Measurements from ENCODE around the gene CILP. TPM values are rescaled to one million over a fixed set of nuclear protein-coding genes. Genes with fewer than 3 reads are reported as not detected.

The CILP gene
- polyA plus RNA-seq, 3 donors: 0.13 TPM; not detected in 2

DNA sequence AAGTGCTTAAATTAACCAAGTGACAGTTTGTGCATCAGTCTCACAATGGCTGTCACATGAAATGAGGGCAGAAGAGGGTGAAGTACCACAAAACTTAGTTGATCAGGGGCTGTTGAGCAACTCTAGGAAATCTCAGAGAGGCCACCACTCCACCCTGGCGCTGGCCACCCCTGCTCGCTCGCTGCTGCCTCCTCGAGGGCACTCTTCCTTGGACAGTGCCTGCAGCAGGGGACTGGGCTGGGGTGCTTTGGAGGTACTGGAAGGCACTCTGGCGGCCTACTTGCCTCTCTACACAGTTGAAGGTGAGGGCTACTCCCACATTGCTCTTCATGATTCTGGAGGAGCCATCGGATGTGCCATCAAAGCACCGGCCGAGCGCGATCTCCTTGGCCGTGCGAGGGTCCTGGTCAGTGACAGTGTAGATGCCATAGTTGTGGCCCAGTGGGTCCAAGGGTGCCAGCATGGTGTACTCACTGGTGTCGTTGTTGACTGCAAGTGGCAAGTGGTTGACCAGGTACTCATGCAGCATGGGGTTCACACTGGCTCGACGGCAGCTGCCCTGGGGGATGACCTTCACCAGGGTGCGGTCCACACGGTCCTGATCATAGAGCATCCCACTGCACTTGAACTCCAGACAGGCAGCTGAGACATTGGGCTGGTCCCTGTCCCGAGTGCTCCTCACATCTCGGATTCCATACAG, 14.5 kb downstream of the CILP start:
- H3K4me1 ChIP-seq (ENCODE audit: control insufficient read depth in 1 of 2, insufficient read depth in 2 of 2, low read length in 2 of 2): no peaks in the 10 kb centered on the region
- H4K20me1 ChIP-seq (ENCODE audit: insufficient read depth, low read length): no peaks in the 10 kb centered on the region
- no peaks in the 10 kb centered on the region for H3K36me3 ChIP-seq (replicated peaks in 1 of 2; ENCODE audit: control insufficient read depth in 1 of 2, insufficient read depth in 2 of 2, low read length in 2 of 2)
- no peaks in the 10 kb centered on the region for H3K4me1 Mint-ChIP-seq
- H3K4me2 ChIP-seq (replicated peaks; ENCODE audit: extremely low read depth, low read length, poor library complexity, severe bottlenecking): no peak overlapping the region
- H3K9ac ChIP-seq (ENCODE audit: insufficient read depth, low read length, poor library complexity, severe bottlenecking): no peak overlapping the region
- H3K36me3 Mint-ChIP-seq: no peaks in the 10 kb centered on the region
- peaks cover 1 to 5% (median 2%) of the 10 kb centered on the region in 3 donors for H3K27me3 Mint-ChIP-seq (ENCODE audit: low read depth in 3 of 3)
- H3K27me3 ChIP-seq (ENCODE audit: control insufficient read depth in 2 of 2, insufficient read depth in 2 of 2, low read length in 2 of 2): no peaks in the 10 kb centered on the region
- H3K9me3 Mint-ChIP-seq: peaks cover 0 to 2% (median 0%) of the 10 kb centered on the region in 7 donors
- H3K4me3 ChIP-seq (replicated peaks in 1 of 3; ENCODE audit: low read depth in 2 of 3, low read length in 3 of 3): no peak overlapping the region
- H3K79me2 ChIP-seq (ENCODE audit: insufficient read depth, low read length): no peaks in the 10 kb centered on the region
- no peak for TF ChIP-seq CTCF (IDR thresholded peaks at IDR 0.05)
- intact Hi-C loops (cut with micrococcal nuclease): no loop called here
- no peak for DNase-seq
- no peaks in the 10 kb centered on the region for H3K9me3 ChIP-seq (replicated peaks in 1 of 2; ENCODE audit: control insufficient read depth in 1 of 2, insufficient read depth in 1 of 2, low read length in 2 of 2)
- no peak overlapping the region for H3K27ac ChIP-seq (ENCODE audit: low read depth in 1 of 2, low read length in 2 of 2)
- whole genome bisulfite sequencing (ENCODE audit: insufficient coverage): 96% methylated on average over 19 of the region's 19 CpGs
- no peak overlapping the region for H3K4me3 Mint-ChIP-seq
- no peak overlapping the region for H2AFZ ChIP-seq (ENCODE audit: insufficient read depth, low read depth, low read length, poor library complexity, severe bottlenecking)
- H3K27ac Mint-ChIP-seq: no peak overlapping the region

- H4K20me1 ChIP-seq (ENCODE audit: insufficient read depth, low read length): no peaks in the 10 kb centered on the region
- H2AFZ ChIP-seq (ENCODE audit: insufficient read depth, low read depth, low read length, poor library complexity, severe bottlenecking): no peak overlapping the region
- H3K36me3 ChIP-seq (replicated peaks in 1 of 2; ENCODE audit: control insufficient read depth in 1 of 2, insufficient read depth in 2 of 2, low read length in 2 of 2): no peaks in the 10 kb centered on the region
- intact Hi-C loops (cut with micrococcal nuclease): no loop called here
- H3K27ac Mint-ChIP-seq: no peak overlapping the region
- no peak overlapping the region for H3K4me3 ChIP-seq (replicated peaks in 1 of 3; ENCODE audit: low read depth in 2 of 3, low read length in 3 of 3)
- no peak overlapping the region for H3K4me3 Mint-ChIP-seq
- H3K4me1 Mint-ChIP-seq: no peaks in the 10 kb centered on the region
- H3K9me3 ChIP-seq (replicated peaks in 1 of 2; ENCODE audit: control insufficient read depth in 1 of 2, insufficient read depth in 1 of 2, low read length in 2 of 2): no peaks in the 10 kb centered on the region
- H3K27me3 ChIP-seq (ENCODE audit: control insufficient read depth in 2 of 2, insufficient read depth in 2 of 2, low read length in 2 of 2): no peaks in the 10 kb centered on the region
- H3K9ac ChIP-seq (ENCODE audit: insufficient read depth, low read length, poor library complexity, severe bottlenecking): no peak overlapping the region
- TF ChIP-seq CTCF (IDR thresholded peaks at IDR 0.05): no peak
- H3K27me3 Mint-ChIP-seq (ENCODE audit: low read depth in 3 of 3): peaks cover 0 to 3% (median 0%) of the 10 kb centered on the region in 3 donors
- 78% methylated on average over 5 of the region's 5 CpGs for WGBS (ENCODE audit: insufficient coverage)
- no peaks in the 10 kb centered on the region for H3K4me1 ChIP-seq (ENCODE audit: control insufficient read depth in 1 of 2, insufficient read depth in 2 of 2, low read length in 2 of 2)
- H3K36me3 Mint-ChIP-seq: no peaks in the 10 kb centered on the region
- DNase-seq: no peak
- no peak overlapping the region for H3K4me2 ChIP-seq (replicated peaks; ENCODE audit: extremely low read depth, low read length, poor library complexity, severe bottlenecking)
- peaks cover 0 to 2% (median 0%) of the 10 kb centered on the region in 7 donors for H3K9me3 Mint-ChIP-seq
- no peak overlapping the region for H3K27ac ChIP-seq (ENCODE audit: low read depth in 1 of 2, low read length in 2 of 2)
- H3K79me2 ChIP-seq (ENCODE audit: insufficient read depth, low read length): no peaks in the 10 kb centered on the region
Observed at GRCh38 chr15:65195548-65195923, 15.7 kb downstream of the CILP start.
